Vagina (tissue), 2 donors: ENCODE measurements around the gene ADI1.

ENCODE experiments used
- POLR2A ChIP-seq, 2 donors: fragments of 450-650 bp; IDR thresholded peaks; one replicate each; pipeline ENCODE4 v1.6.1; 2017; ENCODE audit warnings: antibody characterized with exemption in 2 of 2, mild to moderate bottlenecking in 2 of 2, moderate library complexity in 2 of 2
- POLR2AphosphoS5 ChIP-seq, 2 donors: sonication (generic); formaldehyde crosslinking; IDR thresholded peaks; one replicate each; pipeline ENCODE4 v1.9.0; 2017; ENCODE audit warnings: antibody characterized with exemption in 2 of 2, mild to moderate bottlenecking in 2 of 2, low read depth in 1 of 2; ENCODE audit not compliant: insufficient read depth in 1 of 2
- TF ChIP-seq, protein P1 (sequence below), 3 experiments: fragments of 450-650 bp in 2 of 3; fragments of 200-600 bp in 1 of 3; sonication (generic) in 1 of 3; IDR thresholded peaks; one replicate each; pipeline ENCODE4 v1.5.1; 2017 to 2019; ENCODE audit warnings: antibody characterized with exemption in 3 of 3, mild to moderate bottlenecking in 2 of 3, moderate library complexity in 2 of 3

DNA sequence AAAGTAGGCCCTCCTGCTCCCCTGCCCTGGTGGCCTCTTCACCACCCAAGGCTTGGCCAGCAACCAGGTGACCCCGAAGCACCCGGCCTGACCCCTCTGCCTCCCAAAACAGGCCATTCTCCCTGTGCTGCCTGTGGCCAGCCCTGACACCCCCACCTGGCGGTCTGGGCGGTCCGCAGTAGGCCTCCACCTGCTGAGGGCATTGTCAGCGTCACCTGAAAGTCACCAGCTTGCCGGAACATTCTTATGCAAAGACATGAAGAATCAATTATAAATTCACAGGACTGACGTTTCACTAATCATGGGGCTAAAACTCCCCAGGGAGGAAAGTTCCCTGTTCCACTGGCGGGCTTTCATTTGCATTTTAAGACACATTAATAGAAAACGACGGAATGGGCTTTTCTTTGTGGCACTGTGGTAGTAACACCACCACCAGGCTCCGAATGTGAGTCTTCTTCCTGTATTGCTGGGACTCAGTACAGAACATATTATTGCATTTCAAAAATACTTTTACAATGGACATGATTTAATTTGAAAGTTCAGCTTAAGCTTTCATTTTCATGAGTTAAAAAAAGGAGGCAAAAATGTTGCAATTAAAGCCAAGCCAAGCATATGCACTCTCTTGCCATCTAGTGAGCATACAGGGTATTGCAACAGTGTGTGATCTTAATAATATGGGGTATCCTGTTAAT, 57.4 kb downstream of the ADI1 start:
- TF ChIP-seq, protein P1, sequence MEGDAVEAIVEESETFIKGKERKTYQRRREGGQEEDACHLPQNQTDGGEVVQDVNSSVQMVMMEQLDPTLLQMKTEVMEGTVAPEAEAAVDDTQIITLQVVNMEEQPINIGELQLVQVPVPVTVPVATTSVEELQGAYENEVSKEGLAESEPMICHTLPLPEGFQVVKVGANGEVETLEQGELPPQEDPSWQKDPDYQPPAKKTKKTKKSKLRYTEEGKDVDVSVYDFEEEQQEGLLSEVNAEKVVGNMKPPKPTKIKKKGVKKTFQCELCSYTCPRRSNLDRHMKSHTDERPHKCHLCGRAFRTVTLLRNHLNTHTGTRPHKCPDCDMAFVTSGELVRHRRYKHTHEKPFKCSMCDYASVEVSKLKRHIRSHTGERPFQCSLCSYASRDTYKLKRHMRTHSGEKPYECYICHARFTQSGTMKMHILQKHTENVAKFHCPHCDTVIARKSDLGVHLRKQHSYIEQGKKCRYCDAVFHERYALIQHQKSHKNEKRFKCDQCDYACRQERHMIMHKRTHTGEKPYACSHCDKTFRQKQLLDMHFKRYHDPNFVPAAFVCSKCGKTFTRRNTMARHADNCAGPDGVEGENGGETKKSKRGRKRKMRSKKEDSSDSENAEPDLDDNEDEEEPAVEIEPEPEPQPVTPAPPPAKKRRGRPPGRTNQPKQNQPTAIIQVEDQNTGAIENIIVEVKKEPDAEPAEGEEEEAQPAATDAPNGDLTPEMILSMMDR (IDR thresholded peaks at IDR 0.05) = peak; percentile 6 to 91 (median 50)
- TF ChIP-seq POLR2A (IDR thresholded peaks at IDR 0.05) (no peak), POLR2AphosphoS5 (IDR thresholded peaks at IDR 0.05; ENCODE audit: insufficient read depth in 1 of 2, low read depth in 1 of 2) (no peak)
